ENCODE results near the gene CMA1. TPM values are rescaled to one million over a fixed set of nuclear protein-coding genes. Genes with fewer than 3 reads are reported as not detected.

CMA1 gene
- total RNA-seq, 2 experiments from 2014 or later = not detected

- intact Hi-C loops (cut with DNase I, micrococcal nuclease) = loop anchor here in 1 of 2 experiments (10.0 kb wide), 1 partner anchor 233 kb away; no protein-coding TSS in a partner anchor
Observed at GRCh38 chr14:24461336-24461735, 46.7 kb downstream of the CMA1 start.

GRCh38 chr14:24459331-24459730, 48.7 kb downstream of the CMA1 start:
- DNase-seq (no peak), ATAC-seq (ENCODE audit: poor library complexity) (no peak)
- no peak for TF ChIP-seq CTCF (IDR thresholded peaks at IDR 0.05)
- peaks cover 14% of the 10 kb centered on the region for H3K4me1 Mint-ChIP-seq (ENCODE audit: low read depth)
- Histone ChIP-seq H3K9me3 (ENCODE audit: control insufficient read depth in 1 of 2, insufficient read depth in 1 of 2, low read length in 2 of 2) (no peaks in the 10 kb centered on the region), H3K27ac (ENCODE audit: low read depth in 1 of 2, low read length in 2 of 2) (no peak overlapping the region), H3K36me3 (ENCODE audit: insufficient read depth, low read length) (no peaks in the 10 kb centered on the region), H3K4me3 (ENCODE audit: low read length) (no peak overlapping the region), H3K27me3 (ENCODE audit: control insufficient read depth in 1 of 2, insufficient read depth in 2 of 2, low read length in 2 of 2) (no peaks in the 10 kb centered on the region), H3K4me1 (ENCODE audit: insufficient read depth, low read length) (no peaks in the 10 kb centered on the region)
- peaks cover 5% of the 10 kb centered on the region for H3K36me3 Mint-ChIP-seq (ENCODE audit: low read depth)
- intact Hi-C loops (cut with DNase I, micrococcal nuclease) = no loop called here
- H3K27ac Mint-ChIP-seq = no peak overlapping the region
- no peaks in the 10 kb centered on the region for H3K9me3 Mint-ChIP-seq
- ChIA-PET POLR2A (no interaction called here), CTCF (no interaction called here)
- H3K27me3 Mint-ChIP-seq = no peaks in the 10 kb centered on the region
- no peak overlapping the region for H3K4me3 Mint-ChIP-seq

More at GRCh38 chr14:24461336-24461735, 46.7 kb downstream of the CMA1 start:
- Mint-ChIP-seq H3K4me1 (ENCODE audit: low read depth) (peaks cover 34% of the 10 kb centered on the region), H3K9me3 (peaks cover 3% of the 10 kb centered on the region), H3K27me3 (no peaks in the 10 kb centered on the region), H3K27ac (no peak overlapping the region), H3K4me3 (no peak overlapping the region), H3K36me3 (ENCODE audit: low read depth) (peaks cover 5% of the 10 kb centered on the region)
- ChIA-PET CTCF (no interaction called here), POLR2A (no interaction called here)
- H3K4me3 ChIP-seq (ENCODE audit: low read length) = no peak overlapping the region
- DNase-seq (no peak), ATAC-seq (ENCODE audit: poor library complexity) (no peak)
- peaks cover 6% of the 10 kb centered on the region for H3K4me1 ChIP-seq (ENCODE audit: insufficient read depth, low read length)
- TF ChIP-seq CTCF (IDR thresholded peaks at IDR 0.05) = no peak
- no peaks in the 10 kb centered on the region for H3K9me3 ChIP-seq (ENCODE audit: control insufficient read depth in 1 of 2, insufficient read depth in 1 of 2, low read length in 2 of 2)
- H3K27ac ChIP-seq (ENCODE audit: low read depth in 1 of 2, low read length in 2 of 2) = no peak overlapping the region
- no peaks in the 10 kb centered on the region for H3K36me3 ChIP-seq (ENCODE audit: insufficient read depth, low read length)
- no peaks in the 10 kb centered on the region for H3K27me3 ChIP-seq (ENCODE audit: control insufficient read depth in 1 of 2, insufficient read depth in 2 of 2, low read length in 2 of 2)

- peaks cover 8% of the 10 kb centered on the region for H3K4me1 Mint-ChIP-seq (ENCODE audit: low read depth)
- DNase-seq (no peak), ATAC-seq (ENCODE audit: poor library complexity) (no peak)
- no peak overlapping the region for H3K27ac ChIP-seq (ENCODE audit: low read depth in 1 of 2, low read length in 2 of 2)
- H3K9me3 ChIP-seq (ENCODE audit: control insufficient read depth in 1 of 2, insufficient read depth in 1 of 2, low read length in 2 of 2) = no peaks in the 10 kb centered on the region
- ChIA-PET POLR2A (no interaction called here), CTCF (no interaction called here)
- H3K4me3 ChIP-seq (ENCODE audit: low read length) = no peak overlapping the region
- no peaks in the 10 kb centered on the region for H3K4me1 ChIP-seq (ENCODE audit: insufficient read depth, low read length)
- no peak overlapping the region for H3K4me3 Mint-ChIP-seq
- peaks cover 5% of the 10 kb centered on the region for H3K36me3 Mint-ChIP-seq (ENCODE audit: low read depth)
- intact Hi-C loops (cut with DNase I, micrococcal nuclease) = no loop called here
- TF ChIP-seq CTCF (IDR thresholded peaks at IDR 0.05) = no peak
- H3K27me3 ChIP-seq (ENCODE audit: control insufficient read depth in 1 of 2, insufficient read depth in 2 of 2, low read length in 2 of 2) = no peaks in the 10 kb centered on the region
- no peak overlapping the region for H3K27ac Mint-ChIP-seq
- no peaks in the 10 kb centered on the region for H3K9me3 Mint-ChIP-seq
- no peaks in the 10 kb centered on the region for H3K27me3 Mint-ChIP-seq
- H3K36me3 ChIP-seq (ENCODE audit: insufficient read depth, low read length) = no peaks in the 10 kb centered on the region
Observed at GRCh38 chr14:24458736-24459135, 49.3 kb downstream of the CMA1 start.

All from CD4-positive, alpha-beta T cell (primary cell).